ENCODE results near the gene BCDIN3D. TPM values are rescaled to one million over a fixed set of nuclear protein-coding genes. Genes with fewer than 3 reads are reported as not detected.

Gene BCDIN3D
- total RNA-seq, 3 donors from 2014 or later: 4.2 to 6.0 (median 4.3) TPM

DNA sequence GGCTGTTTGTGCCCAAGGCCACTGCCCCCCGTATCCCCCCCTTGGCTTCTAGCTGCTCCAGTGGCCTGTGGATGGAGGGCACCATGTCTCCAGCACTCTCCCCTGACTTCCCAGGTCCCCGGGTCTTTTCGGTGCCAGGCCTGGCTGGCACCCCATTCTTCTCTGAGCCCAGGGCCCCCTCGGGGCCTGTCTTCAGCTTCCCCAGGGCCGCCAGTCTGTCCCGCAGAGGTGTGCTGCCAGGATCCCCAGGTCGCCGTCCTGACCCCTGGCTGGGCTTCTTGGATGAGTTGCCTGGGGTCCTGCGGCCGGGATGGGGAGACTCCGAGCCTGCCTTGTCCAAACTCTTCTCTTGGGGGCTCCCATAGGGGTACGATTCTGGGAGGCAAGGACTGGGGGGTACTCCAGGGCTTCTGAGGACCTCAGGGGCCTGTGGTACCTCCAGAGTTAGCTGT lies 47.2 kb downstream of the BCDIN3D start:
- DNase-seq: no peak
- Mint-ChIP-seq H3K4me1 (ENCODE audit: low read depth) (no peaks in the 10 kb centered on the region), H3K4me3 (no peak overlapping the region), H3K27me3 (ENCODE audit: low read depth) (no peaks in the 10 kb centered on the region), H3K9me3 (no peaks in the 10 kb centered on the region), H3K36me3 (ENCODE audit: insufficient read depth) (peaks cover 4% of the 10 kb centered on the region)
- no peak for ATAC-seq

DNA sequence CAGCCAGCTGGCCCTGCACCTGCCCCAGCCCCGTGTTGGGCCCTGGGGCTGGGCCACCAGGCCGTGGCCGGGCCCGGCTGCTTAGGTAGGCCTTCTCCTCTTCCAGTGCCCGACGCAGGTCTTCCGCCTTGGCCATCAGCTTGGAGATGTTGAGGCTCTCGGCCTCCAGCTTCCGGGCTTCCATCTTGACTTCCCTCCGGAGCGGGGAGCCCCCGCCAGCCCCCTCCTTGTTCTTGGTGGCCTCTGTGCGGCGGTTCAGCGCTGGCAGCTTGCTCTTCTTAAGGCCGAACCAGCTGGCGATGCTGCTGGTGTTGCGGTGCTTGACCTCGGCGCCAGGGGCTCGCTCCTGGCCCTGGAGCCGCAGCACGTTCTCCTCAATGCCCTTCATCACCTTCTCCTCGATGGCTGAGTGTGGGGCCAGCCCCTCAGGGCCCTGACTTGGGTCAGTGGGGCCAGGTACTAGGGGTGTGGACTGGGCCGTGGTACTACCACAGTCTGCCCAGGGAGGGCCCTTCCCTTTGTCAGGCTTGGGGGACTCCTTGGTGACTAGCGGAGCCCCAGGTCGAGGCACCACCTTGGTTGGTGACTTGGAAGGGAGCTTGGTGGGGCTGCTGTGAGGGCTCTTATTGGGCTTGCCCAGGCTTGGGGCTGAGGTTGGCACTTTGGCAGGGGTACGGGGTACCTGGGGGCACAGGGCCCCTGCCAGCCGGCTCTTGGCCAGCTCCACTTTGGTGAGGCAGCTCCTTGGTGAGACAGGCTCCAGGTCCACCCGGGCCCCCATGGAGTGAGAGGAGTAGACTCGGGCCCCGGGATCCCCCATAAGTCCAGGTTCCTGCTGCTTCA lies 47.9 kb downstream of the BCDIN3D start:
- Mint-ChIP-seq H3K4me3 (no peak overlapping the region), H3K36me3 (ENCODE audit: insufficient read depth) (no peaks in the 10 kb centered on the region), H3K4me1 (ENCODE audit: low read depth) (no peaks in the 10 kb centered on the region), H3K9me3 (no peaks in the 10 kb centered on the region), H3K27me3 (ENCODE audit: low read depth) (no peaks in the 10 kb centered on the region)
- DNase-seq (no peak), ATAC-seq (no peak)

DNA sequence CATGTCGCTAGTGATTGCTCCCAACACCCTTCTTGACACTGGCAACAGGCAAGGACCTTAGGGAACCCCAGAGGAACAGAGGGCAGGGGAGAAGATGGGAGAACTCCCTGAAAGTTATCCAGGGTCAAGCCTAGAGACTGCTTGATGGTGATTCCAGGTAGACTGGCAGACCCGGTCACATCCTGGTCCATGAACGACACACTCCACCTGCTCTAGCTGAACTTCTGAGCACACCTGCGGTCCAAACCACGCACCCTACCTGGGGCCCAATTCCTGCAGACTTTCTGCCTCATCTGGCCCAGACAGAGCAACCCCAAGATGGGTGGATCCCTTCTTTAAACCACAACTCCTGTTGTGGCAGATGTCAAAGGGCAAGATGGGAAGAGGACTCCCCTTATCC lies 48.9 kb downstream of the BCDIN3D start:
- ATAC-seq (no peak), DNase-seq (no peak)
- Mint-ChIP-seq H3K4me1 (ENCODE audit: low read depth) (no peaks in the 10 kb centered on the region), H3K27me3 (ENCODE audit: low read depth) (no peaks in the 10 kb centered on the region), H3K4me3 (no peak overlapping the region), H3K36me3 (ENCODE audit: insufficient read depth) (no peaks in the 10 kb centered on the region), H3K9me3 (no peaks in the 10 kb centered on the region)

DNA sequence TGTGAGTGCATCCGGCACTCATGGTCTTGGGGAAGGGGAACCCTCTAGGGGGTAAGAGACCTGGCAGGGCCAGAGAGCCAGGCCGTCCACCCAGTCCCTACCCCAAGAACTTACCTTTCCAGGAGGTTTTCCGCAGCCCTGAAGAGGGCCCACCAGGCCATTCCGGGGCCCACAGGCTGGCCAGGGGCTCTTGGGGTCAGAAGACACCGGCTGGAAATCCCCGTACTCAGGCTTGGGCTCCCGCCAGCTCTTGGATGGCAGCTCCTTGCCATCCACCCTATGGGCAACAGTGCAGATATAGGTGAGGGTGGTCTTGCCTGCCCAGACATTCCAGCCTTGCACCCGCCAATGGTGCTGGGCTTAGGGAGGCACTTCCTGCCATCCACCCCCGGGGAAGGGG lies 49.3 kb downstream of the BCDIN3D start:
- Mint-ChIP-seq H3K9me3 (no peaks in the 10 kb centered on the region), H3K27me3 (ENCODE audit: low read depth) (no peaks in the 10 kb centered on the region), H3K4me1 (ENCODE audit: low read depth) (no peaks in the 10 kb centered on the region), H3K4me3 (no peak overlapping the region), H3K36me3 (ENCODE audit: insufficient read depth) (no peaks in the 10 kb centered on the region)
- DNase-seq (no peak), ATAC-seq (peak in 1 of 2 donors; percentile 8)

- H3K4me3 Mint-ChIP-seq: no peak overlapping the region
- DNase-seq: no peak
Observed at GRCh38 chr12:49792976-49793580, 49.8 kb downstream of the BCDIN3D start.

GRCh38 chr12:49792181-49792970 lies 50.5 kb downstream of the BCDIN3D start:
- no peak for ATAC-seq
- Mint-ChIP-seq H3K4me3 (no peak overlapping the region), H3K36me3 (ENCODE audit: insufficient read depth) (no peaks in the 10 kb centered on the region), H3K4me1 (ENCODE audit: low read depth) (no peaks in the 10 kb centered on the region), H3K27me3 (ENCODE audit: low read depth) (no peaks in the 10 kb centered on the region), H3K9me3 (peaks cover 4% of the 10 kb centered on the region)
- no peak for DNase-seq

More at GRCh38 chr12:49792976-49793580, 49.8 kb downstream of the BCDIN3D start:
- Mint-ChIP-seq H3K4me1 (ENCODE audit: low read depth) (no peaks in the 10 kb centered on the region), H3K9me3 (no peaks in the 10 kb centered on the region), H3K27me3 (ENCODE audit: low read depth) (no peaks in the 10 kb centered on the region), H3K36me3 (ENCODE audit: insufficient read depth) (no peaks in the 10 kb centered on the region)
- no peak for ATAC-seq

DNA sequence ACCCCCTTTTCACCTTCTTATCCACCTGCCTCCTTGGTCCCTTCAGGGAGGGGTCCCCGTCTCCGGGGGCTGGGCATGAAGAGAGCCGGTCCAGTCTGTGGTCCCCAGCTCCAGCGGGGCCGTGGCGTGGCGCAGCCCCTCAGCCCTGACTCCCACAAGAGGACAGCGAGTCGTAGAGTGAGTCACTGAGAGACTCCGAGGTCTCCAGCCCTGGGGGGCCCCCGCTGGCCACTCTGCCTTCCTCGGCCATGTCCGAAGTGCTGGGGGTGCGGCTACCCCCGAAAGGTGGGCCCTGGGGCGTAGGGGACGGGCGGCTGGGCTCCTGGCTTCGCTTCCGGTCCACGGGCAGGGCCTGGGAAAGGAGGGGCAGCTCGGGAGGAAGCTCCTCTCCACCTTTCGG lies 51.2 kb downstream of the BCDIN3D start:
- H3K27me3 Mint-ChIP-seq (ENCODE audit: low read depth): no peaks in the 10 kb centered on the region
- H3K36me3 Mint-ChIP-seq (ENCODE audit: insufficient read depth): no peaks in the 10 kb centered on the region
- H3K9me3 Mint-ChIP-seq: peaks cover 5% of the 10 kb centered on the region

GRCh38 chr12:49790741-49791555 lies 52.0 kb downstream of the BCDIN3D start:
- no peak for ATAC-seq
- DNase-seq: no peak
- no peaks in the 10 kb centered on the region for H3K36me3 Mint-ChIP-seq (ENCODE audit: insufficient read depth)
- no peaks in the 10 kb centered on the region for H3K4me1 Mint-ChIP-seq (ENCODE audit: low read depth)
- H3K27me3 Mint-ChIP-seq (ENCODE audit: low read depth): no peaks in the 10 kb centered on the region
- H3K9me3 Mint-ChIP-seq: peaks cover 5% of the 10 kb centered on the region
- no peak overlapping the region for H3K4me3 Mint-ChIP-seq

More for the DNA sequence above, 51.2 kb downstream of the BCDIN3D start:
- Mint-ChIP-seq H3K4me1 (ENCODE audit: low read depth) (no peaks in the 10 kb centered on the region), H3K4me3 (no peak overlapping the region)
- ATAC-seq: no peak
- DNase-seq: no peak

- no peak for ATAC-seq
- Mint-ChIP-seq H3K4me3 (no peak overlapping the region), H3K36me3 (ENCODE audit: insufficient read depth) (no peaks in the 10 kb centered on the region), H3K4me1 (ENCODE audit: low read depth) (no peaks in the 10 kb centered on the region), H3K27me3 (ENCODE audit: low read depth) (no peaks in the 10 kb centered on the region), H3K9me3 (peaks cover 5% of the 10 kb centered on the region)
- DNase-seq: no peak
Observed at GRCh38 chr12:49789992-49790391, 52.9 kb downstream of the BCDIN3D start.

DNA sequence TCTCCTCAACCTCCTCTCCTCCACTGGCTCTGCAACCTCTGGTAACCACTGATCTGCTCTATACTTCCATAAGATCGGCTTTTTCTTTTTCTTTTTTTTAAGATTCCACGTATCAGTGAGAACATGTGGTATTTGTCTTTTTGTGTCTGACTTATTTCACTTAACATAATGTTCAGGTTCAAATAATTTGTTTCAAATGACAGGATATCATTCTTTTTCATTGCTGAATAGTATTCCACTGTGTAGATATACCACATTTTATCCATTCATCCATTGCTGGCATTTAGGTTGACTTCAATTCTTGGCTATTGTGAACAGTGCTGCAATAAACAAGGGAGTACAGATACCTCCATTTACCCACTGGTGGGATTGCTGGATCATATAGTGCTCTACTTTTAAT lies 55.2 kb downstream of the BCDIN3D start:
- ATAC-seq: no peak
- no peaks in the 10 kb centered on the region for H3K27me3 Mint-ChIP-seq (ENCODE audit: low read depth)
- no peak overlapping the region for H3K4me3 Mint-ChIP-seq
- no peak for DNase-seq
- no peaks in the 10 kb centered on the region for H3K36me3 Mint-ChIP-seq (ENCODE audit: insufficient read depth)
- H3K4me1 Mint-ChIP-seq (ENCODE audit: low read depth): no peaks in the 10 kb centered on the region
- H3K9me3 Mint-ChIP-seq: peaks cover 5% of the 10 kb centered on the region

Other genes starting within 250 kb of the BCDIN3D start
- under 1 TPM; 0.28 to 0.38 (median 0.37) TPM for gene FAM186B, start 237.5 kb downstream of the BCDIN3D start, total RNA-seq
- gene PRPF40B, start 219.5 kb downstream of the BCDIN3D start, total RNA-seq: 10 to 100 TPM in 2 of 3 donors, 1 to 10 TPM in 1; 8.0 to 10.9 (median 10.6) TPM
- gene FMNL3, start 135.7 kb downstream of the BCDIN3D start, total RNA-seq: 10 to 100 TPM; 22.1 to 24.0 (median 23.6) TPM
- gene TMBIM6, start 101.5 kb downstream of the BCDIN3D start, total RNA-seq: 100 to 1,000 TPM; 383 to 509 (median 438) TPM
- 1 to 10 TPM; 6.3 to 7.7 (median 6.8) TPM for gene NCKAP5L, start 14.7 kb downstream of the BCDIN3D start, total RNA-seq
- gene FAIM2, start 60.8 kb upstream of the BCDIN3D start, total RNA-seq: under 1 TPM in 2 of 3 donors, not detected in 1; 0.16 to 0.54 TPM
- gene AQP2, start 107.6 kb upstream of the BCDIN3D start, total RNA-seq: not detected
- not detected for gene AQP5, start 118.8 kb upstream of the BCDIN3D start, total RNA-seq
- not detected for gene AQP6, start 129.8 kb upstream of the BCDIN3D start, total RNA-seq
- 10 to 100 TPM; 22.6 to 26.0 (median 25.6) TPM for gene RACGAP1, start 182.4 kb upstream of the BCDIN3D start, total RNA-seq
- gene ASIC1, start 214.5 kb upstream of the BCDIN3D start, total RNA-seq: 1 to 10 TPM; 2.8 to 8.4 (median 7.7) TPM
- gene SMARCD1, start 242.2 kb upstream of the BCDIN3D start, total RNA-seq: 10 to 100 TPM; 85.8 to 99.4 (median 97.6) TPM

All from activated T-cell treated with anti-CD3 and anti-CD28 coated beads, Interleukin-2, amount 50 U/mL, for 4 hours (primary cell).